AG04450 (cell line): ENCODE measurements around the gene ATP13A1. TPM values are rescaled to one million over a fixed set of nuclear protein-coding genes. Genes with fewer than 3 reads are reported as not detected.

Experiments used
- CTCF ChIA-PET: fragments of 300-600, 350-600 bp; formaldehyde crosslinking; extraction: SDS; loops from one replicate; lab custom pipeline; 2022; ENCODE audit warnings: antibody characterized with exemption, inconsistent platforms; lab: Charles Lee
- POLR2A ChIA-PET: fragments of 350-600 bp; formaldehyde crosslinking; extraction: SDS; loops from one replicate; lab custom pipeline; 2021; ENCODE audit warnings: antibody characterized with exemption, inconsistent platforms; lab: Yijun Ruan, JAX
- DNase-seq: peaks from one replicate; pipeline ENCODE4 v3.0.0-alpha.2; 2011; ENCODE audit warnings: low read depth, low spot score
- H3K27ac ChIP-seq: one replicate; pipeline ENCODE4 v1.5.1; 2012; ENCODE audit warnings: low read depth, low read length, control low read depth
- H3K27me3 ChIP-seq: one replicate; pipeline ENCODE4 v1.6.0; 2012; ENCODE audit warnings: low read length; ENCODE audit not compliant: control insufficient read depth, insufficient read depth
- H3K4me3 ChIP-seq: 2 replicates; pipeline ENCODE4 v1.5.1; 2011; ENCODE audit warnings: mild to moderate bottlenecking, low read depth, low read length, control low read depth
- H3K9me3 ChIP-seq: 2 replicates; pipeline ENCODE4 v1.5.1; 2012; ENCODE audit warnings: low read length; ENCODE audit not compliant: control insufficient read depth, insufficient read depth
- polyA plus RNA-seq: library from polyadenylated mRNA; depleted of rRNA; stranded (reverse); fragments of >200 nt; gene quantifications from 2 replicates; pipeline ENCODE4 v1.2.3, GENCODE V29; 2011
- TF ChIP-seq, protein P1 (sequence below): IDR thresholded peaks from 2 replicates; pipeline ENCODE4 v1.5.1; 2011; ENCODE audit warnings: low read depth, low read length, control low read depth, inconsistent platforms

ATP13A1 gene
- polyA plus RNA-seq, 1 experiment = 9.4 TPM

DNA sequence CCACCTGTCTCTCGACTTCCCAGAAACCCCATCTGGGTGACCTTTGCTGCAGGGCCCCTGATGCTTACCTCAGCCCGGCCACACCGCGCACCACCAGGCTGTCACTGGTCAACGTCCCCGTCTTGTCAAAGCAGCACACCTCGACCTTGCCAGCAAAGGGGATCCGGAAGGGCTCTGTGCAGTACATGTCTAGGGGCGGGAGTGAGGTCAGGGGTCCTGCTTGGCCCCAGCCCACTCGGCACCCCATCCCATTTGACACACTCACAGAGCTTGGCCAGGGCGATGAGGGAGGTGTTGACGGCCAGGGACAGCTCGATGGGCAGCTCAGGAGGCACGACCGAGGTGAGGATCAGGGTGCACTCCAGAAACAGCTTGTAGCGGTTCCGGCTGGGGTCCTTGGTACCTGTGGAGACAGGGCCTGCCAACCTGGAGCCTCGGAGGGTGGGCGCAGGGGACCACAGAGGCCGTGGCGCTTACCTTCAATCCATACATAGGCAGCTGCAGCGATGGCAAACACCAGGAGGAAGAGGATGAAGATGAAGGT, 8.4 kb downstream of the ATP13A1 start:
- CTCF ChIA-PET = interaction anchor here (1.9 kb wide), 1 partner anchor 11 kb away, joined by 9 read pairs; the partner anchor contains the start of gene GMIP
- H3K27ac ChIP-seq = no peak overlapping the region
- TF ChIP-seq, protein P1, sequence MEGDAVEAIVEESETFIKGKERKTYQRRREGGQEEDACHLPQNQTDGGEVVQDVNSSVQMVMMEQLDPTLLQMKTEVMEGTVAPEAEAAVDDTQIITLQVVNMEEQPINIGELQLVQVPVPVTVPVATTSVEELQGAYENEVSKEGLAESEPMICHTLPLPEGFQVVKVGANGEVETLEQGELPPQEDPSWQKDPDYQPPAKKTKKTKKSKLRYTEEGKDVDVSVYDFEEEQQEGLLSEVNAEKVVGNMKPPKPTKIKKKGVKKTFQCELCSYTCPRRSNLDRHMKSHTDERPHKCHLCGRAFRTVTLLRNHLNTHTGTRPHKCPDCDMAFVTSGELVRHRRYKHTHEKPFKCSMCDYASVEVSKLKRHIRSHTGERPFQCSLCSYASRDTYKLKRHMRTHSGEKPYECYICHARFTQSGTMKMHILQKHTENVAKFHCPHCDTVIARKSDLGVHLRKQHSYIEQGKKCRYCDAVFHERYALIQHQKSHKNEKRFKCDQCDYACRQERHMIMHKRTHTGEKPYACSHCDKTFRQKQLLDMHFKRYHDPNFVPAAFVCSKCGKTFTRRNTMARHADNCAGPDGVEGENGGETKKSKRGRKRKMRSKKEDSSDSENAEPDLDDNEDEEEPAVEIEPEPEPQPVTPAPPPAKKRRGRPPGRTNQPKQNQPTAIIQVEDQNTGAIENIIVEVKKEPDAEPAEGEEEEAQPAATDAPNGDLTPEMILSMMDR = no peak
- POLR2A ChIA-PET = no interaction called here
- no peaks in the 10 kb centered on the region for H3K27me3 ChIP-seq
- H3K9me3 ChIP-seq = no peaks in the 10 kb centered on the region
- DNase-seq = no peak
- no peak overlapping the region for H3K4me3 ChIP-seq

DNA sequence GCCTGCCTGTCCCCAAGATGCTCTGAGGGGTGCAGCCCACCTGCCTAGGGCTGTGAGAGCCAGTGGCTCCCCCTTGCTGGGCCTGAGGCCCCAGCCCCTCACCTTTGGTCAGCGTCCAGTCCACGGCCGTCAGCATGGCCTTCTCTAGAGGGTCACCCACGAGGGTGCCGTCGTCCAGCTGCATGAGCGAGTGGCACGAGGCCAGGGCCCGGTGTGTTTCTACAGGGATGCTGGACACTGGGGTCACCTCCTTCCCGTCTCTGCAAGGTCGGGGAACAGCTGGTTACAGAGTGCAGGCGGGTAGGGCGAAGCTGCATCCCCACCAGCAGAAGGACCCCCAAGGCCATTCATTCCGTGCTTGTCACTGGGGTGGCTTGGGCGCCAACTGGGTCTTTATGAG, 9.0 kb downstream of the ATP13A1 start:
- no peaks in the 10 kb centered on the region for H3K9me3 ChIP-seq
- no peak for DNase-seq
- H3K4me3 ChIP-seq = no peak overlapping the region
- H3K27ac ChIP-seq = no peak overlapping the region
- ChIA-PET CTCF (interaction anchor here (1.9 kb wide), 1 partner anchor 10 kb away, joined by 9 read pairs; the partner anchor contains the start of gene GMIP), POLR2A (interaction anchor here (1.2 kb wide), 1 partner anchor 9 kb away, joined by 5 read pairs; the partner anchor contains the start of gene ATP13A1)
- H3K27me3 ChIP-seq = no peaks in the 10 kb centered on the region
- TF ChIP-seq, protein P1 = no peak

DNA sequence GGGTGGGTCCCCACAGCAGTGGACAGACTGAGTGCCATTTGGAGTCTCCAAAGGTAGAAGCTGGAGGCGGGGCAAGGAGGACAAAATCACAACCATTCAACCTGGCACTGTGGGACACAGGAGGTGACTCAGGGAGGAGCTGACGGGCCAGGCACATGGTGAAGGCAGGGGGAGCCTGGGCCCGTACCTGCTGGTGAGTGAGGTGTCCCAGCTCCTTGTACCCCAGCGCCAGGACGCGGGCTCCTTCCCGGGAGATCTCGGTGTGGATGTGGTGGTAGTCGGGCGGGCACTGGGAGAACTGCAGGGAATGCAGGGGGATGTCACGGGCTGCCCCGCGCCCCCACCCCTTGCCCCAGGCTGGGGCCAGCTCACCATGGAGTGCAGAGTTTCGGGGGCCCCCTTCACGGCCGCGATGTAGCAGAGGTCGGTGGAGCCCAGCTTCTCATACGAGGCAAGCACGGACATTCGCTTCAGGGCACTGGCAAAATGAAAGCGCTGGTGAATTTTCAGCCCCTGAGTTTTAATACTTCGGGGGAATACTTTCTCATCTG, 9.8 kb downstream of the ATP13A1 start:
- no peaks in the 10 kb centered on the region for H3K9me3 ChIP-seq
- no peak for DNase-seq
- ChIA-PET CTCF (interaction anchor here (1.9 kb wide), 1 partner anchor 10 kb away, joined by 9 read pairs; the partner anchor contains the start of gene GMIP), POLR2A (interaction anchor here (1.2 kb wide), 1 partner anchor 10 kb away, joined by 5 read pairs; the partner anchor contains the start of gene ATP13A1)
- H3K27me3 ChIP-seq = no peaks in the 10 kb centered on the region
- no peak overlapping the region for H3K4me3 ChIP-seq
- TF ChIP-seq, protein P1 = no peak
- H3K27ac ChIP-seq = no peak overlapping the region

DNA sequence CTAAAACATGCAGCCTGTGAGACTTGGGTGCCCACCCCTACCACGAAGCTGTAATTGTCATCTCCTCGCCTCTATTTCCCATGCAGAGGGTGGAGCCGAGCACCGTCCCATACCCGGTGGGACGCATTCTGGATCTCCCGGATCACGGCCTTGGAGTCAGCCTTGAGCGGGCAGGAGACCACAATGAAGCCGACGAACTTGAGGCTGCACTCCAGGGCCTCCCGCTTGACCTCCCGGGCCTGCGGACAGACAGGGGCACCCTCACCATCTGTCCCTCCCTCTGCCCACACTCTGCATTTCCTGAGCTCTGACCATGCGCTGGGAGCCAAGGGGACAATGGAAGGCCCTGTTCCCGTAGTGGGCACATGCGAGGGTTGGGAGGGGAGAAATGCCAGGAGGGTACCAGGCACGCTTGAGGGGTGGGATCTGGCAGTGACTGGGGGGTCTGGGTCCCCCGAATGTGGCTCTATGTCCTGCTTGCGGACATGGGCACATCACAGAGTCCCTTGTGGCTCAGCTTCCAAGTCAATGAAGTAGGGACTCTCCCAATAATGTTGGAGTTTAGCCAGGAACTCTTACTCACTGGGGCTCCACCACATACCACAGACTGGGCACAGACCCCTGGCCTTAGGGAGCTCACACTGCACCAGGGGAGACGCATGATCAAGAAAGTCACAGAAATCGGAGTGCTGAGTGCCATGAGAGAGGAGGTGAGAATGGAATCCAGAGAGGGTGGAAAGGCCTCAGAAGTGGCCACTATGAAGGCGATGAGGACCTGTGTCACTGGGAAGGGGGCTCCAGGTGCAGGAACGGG, 10.8 kb downstream of the ATP13A1 start:
- H3K4me3 ChIP-seq = no peak overlapping the region
- no peaks in the 10 kb centered on the region for H3K9me3 ChIP-seq
- TF ChIP-seq, protein P1 = no peak
- ChIA-PET CTCF (interaction anchor here (1.3 to 1.9 kb wide), 2 partner anchors 9 to 121 kb away, joined by 5 to 9 read pairs; partner anchors contain the start of gene GMIP), POLR2A (no interaction called here)
- H3K27ac ChIP-seq = no peak overlapping the region
- no peaks in the 10 kb centered on the region for H3K27me3 ChIP-seq
- DNase-seq = no peak

- TF ChIP-seq, protein P1 = no peak
- H3K27me3 ChIP-seq = no peaks in the 10 kb centered on the region
- no peak for DNase-seq
- no peaks in the 10 kb centered on the region for H3K9me3 ChIP-seq
- no peak overlapping the region for H3K27ac ChIP-seq
- no peak overlapping the region for H3K4me3 ChIP-seq
- ChIA-PET POLR2A (interaction anchor here (0.6 kb wide), 1 partner anchor 119 kb away, joined by 3 read pairs; no protein-coding TSS in a partner anchor), CTCF (no interaction called here)
Observed at GRCh38 chr19:19651076-19651475, 12.4 kb downstream of the ATP13A1 start.
